GM18508 (cell line): ENCODE data around the gene CFHR3.
"Not testable (repeated sequence)": the region's sequence is repeated elsewhere in the genome, so short reads cannot be mapped to it uniquely, and the experiment has no call there.

Experiments used
- ATAC-seq: cut with Tn5 transposase; IDR thresholded peaks from one replicate; pipeline ENCODE4 v1.9.1; 2021; ENCODE audit warnings: moderate number of reproducible peaks; ENCODE audit not compliant: insufficient read depth, unreplicated experiment

The CFHR3 gene

GRCh38 chr1:196774603-196775002 lies at the start of gene CFHR3:
TSS of gene CFHR3 (plus strand) at chr1:196774840. CDS start at chr1:196774887, 47 bp downstream.
- ATAC-seq = peak; percentile 85

DNA sequence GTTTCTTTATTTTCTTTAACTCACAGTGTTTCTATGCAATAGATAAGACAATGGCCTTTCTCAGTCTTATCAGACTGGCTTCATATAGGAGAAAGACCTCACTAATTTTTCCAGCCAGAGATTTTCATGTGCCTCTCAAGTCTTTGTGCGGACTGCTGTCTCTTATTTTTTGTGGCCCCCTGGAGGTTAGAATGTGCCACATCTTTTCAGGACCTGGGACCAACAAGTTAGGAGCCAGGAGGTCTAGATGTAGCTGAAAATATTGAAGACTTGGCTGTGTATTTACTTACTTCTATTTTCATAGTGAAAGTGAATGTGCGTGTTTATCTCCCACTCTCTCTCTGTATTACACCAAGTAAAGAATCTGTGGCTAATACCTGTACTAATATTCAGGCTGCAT lies 42.1 kb upstream of the CFHR3 start:
- no peak for ATAC-seq

DNA sequence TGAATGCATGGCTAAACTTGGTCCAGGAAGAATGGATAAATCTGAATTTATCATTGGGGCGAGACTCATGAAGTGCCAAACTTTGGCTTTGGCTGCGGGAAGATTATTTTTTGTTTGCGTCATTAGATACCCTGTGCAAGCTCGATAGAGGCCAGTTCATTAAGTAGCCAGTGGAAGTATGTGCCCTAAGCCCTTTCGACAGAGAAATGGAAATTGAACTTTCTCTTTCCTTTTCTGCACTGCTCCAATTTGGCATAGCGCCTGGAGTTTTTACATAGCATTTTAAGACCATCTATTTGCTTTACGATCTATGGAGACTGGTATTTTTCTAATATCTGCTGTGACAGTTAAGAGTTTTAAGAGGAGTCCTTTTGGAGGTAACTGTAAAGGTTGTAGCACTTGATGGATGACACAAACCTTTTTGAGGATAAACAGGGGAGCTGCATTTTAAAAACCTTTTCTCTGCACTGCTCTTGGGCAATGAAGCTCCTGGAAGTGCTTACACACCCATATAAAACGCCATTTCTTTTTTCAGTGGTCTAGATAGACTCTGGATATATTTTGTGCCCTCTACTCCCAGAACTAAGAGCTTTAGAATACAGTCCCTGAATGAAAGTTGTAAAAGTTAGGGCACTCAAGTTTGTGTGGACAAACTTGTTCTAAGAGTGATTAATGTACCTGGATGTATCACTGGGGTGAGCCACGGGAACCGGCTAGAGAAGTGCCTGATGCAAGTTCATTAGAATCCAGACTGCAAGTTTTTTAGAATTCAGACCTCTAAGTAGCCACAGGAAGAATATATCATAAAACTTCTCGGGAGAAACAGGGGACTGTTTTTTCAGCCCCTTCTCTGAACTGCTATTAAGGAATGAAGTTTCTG lies 41.3 kb upstream of the CFHR3 start:
- ATAC-seq = no peak

DNA sequence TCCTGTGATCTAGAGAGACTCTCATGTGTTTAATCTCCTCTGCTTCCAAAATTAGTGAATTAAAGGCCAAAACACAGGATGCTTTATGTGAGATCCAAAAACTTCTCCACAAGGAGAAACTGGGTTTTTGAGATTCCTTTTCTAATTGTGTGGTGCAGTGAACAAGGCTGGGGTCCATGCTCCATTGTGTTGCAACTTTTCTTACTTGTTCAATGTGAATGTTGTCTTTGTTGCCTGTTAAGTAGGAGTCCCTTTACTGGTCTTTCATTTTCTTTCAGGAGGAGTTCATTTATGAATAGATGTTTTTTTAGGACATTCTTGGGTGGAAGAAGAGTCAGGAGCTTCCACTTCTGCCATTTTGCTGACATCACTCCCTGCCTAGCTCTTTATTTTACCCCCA lies 40.6 kb upstream of the CFHR3 start:
- ATAC-seq = no peak

- ATAC-seq = no peak
These were observed 40.2 kb upstream of the CFHR3 start for GRCh38 chr1:196734460-196734859.

DNA sequence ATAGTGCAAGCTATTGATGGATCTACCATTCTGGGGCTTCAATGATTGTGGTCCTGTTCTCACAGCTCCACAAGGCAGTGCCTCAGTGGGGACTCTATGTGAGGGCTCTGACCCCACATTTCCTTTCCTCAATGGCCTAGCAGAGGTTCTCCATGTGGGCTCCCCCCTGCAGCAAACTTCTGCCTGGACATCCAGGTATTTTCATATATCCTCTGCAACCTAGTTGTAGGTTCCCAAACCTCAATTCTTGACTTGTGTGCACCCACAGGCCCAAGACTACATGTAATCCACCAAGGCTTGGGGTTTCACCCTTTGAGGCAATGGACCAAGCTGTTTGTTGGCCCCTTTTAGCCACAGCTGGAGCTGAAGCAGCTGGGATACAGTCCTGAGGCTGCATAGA lies 35.9 kb upstream of the CFHR3 start:
- ATAC-seq = no peak

GRCh38 chr1:196743244-196743643 lies 31.4 kb upstream of the CFHR3 start:
- ATAC-seq = peak; percentile 80

GRCh38 chr1:196765019-196765740 lies 9.5 kb upstream of the CFHR3 start:
- peak; percentile 75 for ATAC-seq

GRCh38 chr1:196769823-196770222 lies 4.8 kb upstream of the CFHR3 start:
- ATAC-seq = not testable (repeated sequence)

DNA sequence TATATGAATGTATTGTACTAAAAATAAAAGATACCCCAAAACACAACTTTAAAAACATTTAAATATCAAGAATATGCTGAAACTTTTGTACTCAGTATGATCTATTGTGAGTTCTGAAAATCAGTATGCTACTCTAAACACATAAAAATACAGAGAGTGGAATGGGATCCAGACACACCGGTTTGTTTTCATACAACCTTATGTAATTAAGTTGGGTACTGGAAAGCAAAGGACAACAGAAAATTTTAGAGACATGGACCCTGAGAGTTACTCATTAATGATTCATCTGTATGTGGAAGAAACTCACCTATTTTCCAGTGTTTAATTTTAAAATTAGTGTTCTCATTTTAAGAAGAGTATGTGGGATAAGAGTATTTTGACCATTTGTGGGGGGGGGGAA lies 927 bp upstream of the CFHR3 start:
- no peak for ATAC-seq

DNA sequence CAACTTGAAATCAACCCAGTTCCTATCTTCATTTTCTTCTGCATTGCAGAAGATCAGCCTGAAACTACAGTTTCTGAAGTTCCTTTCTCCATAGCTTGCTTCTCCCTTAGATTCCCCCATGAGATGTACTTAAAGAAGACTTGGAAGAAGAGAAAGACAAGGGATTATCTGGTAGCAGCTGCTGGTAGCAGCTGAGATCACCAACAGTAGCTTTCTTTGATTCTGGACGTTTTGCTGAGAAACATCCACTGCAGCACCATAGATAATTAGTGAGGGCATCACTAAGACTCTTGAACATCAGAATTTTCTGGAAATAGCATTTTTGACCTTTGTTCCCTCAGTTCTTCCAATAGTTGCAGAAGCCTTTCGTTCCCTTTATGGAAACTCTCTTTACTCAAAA lies 465 bp upstream of the CFHR3 start:
- no peak for ATAC-seq

DNA sequence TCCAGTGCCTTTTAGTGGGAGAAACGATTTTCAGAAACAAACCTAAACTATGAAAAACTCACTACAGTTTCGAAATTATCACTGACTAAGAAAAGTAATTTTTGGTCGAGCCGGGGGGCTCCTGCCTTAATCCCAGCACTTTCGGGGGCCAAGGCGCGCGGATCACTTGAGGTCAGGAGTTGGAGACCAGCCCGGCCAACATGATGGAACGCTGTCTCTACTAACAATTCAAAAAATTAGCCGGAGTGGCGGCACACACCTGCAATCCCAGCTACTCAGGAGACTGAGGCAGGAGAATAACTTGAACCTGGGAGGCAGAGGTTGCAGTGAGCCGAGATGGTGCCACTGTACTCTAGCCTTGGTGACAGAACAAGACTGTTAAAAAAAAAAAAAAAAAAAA lies 3.0 kb downstream of the CFHR3 start:
- no peak for ATAC-seq

DNA sequence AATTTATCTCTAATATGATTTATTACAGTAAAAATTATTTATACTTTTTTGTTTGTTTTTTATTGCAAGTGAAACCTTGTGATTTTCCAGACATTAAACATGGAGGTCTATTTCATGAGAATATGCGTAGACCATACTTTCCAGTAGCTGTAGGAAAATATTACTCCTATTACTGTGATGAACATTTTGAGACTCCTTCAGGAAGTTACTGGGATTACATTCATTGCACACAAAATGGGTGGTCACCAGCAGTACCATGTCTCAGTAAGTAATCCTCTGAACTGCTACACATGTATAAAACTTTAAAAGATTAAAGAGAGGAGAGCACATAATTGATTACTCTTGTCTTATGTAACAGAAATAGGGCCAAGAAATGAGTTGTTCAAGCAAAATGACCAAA lies 4.5 kb downstream of the CFHR3 start:
- no peak for ATAC-seq

GRCh38 chr1:196791252-196791651 lies 16.6 kb downstream of the CFHR3 start:
- ATAC-seq = not testable (repeated sequence)

GRCh38 chr1:196794103-196794502 lies 19.5 kb downstream of the CFHR3 start:
- not testable (repeated sequence) for ATAC-seq

DNA sequence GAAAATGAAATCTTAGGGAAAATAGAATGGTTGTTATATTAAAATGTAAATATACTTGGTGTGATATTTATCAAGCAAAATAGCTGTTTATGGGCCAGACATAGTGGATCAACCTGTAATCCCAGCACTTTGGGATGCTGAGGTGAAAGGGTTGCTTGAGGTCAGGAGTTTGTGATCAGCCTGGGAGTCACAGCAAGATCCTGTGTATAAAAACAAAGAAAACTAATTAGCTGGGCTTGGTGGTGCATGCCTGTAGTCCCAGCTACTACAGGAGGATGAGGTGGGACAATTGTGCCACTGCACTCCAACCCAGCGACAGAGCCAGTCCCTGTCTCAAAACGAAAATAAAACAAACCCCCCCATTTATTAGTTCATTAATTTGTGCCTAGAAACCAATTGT lies 23.3 kb downstream of the CFHR3 start:
- ATAC-seq = no peak

GRCh38 chr1:196801920-196802319 lies 27.3 kb downstream of the CFHR3 start:
- not testable (repeated sequence) for ATAC-seq

DNA sequence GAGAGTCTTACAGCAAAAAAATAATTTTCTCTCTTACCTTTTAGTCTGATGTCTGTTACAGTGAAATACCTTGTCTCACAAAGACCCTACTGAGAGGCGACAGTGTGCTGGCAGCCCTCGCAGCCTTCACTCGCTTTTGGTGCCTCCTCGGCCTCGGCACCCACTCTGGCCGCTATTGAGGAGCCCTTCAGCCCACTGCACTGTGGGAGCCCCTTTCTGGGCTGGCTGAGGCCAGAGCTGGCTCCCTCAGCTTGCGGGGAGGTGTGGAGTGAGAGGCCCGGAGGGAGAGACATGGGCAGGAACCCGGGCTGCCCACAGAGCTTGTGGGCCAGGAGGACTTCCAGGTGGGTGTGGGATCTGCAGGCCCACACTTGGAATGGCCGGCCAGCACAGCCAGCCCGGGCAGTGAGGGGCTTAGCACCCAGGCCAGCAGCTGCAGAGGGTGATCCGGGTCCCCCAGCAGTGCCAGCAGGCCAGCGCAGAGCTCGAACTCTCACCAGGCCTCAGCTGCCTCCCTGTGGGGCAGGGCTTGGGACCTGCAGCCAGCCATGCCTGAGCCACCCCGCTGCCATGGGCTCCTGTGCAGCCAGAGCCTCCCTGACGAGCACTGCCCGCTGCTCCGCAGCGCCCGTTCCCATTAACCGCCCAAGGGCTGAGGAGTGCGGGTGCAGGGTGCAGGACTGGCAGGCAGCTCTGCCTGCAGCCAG lies 34.0 kb downstream of the CFHR3 start:
- ATAC-seq = no peak

DNA sequence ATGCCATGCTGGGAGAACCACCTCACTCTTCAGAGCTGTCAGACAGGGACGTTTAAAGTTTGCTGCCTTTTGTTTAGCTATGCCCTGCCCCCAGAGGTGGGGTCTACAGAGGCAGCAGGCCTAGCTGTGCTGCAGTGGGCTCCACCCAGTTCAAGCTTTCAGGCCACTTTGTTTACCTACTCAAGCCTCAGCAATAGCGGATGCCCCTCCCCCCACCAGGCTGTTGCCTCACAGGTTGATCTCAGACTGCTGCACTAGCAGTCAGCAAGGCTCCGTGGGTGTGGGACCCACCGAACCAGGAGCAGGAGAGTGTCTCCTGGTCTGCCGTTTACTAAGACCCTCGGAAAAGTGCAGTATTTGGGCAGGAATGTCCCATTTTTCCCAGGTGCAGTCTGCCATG lies 42.8 kb downstream of the CFHR3 start:
- not testable (repeated sequence) for ATAC-seq

DNA sequence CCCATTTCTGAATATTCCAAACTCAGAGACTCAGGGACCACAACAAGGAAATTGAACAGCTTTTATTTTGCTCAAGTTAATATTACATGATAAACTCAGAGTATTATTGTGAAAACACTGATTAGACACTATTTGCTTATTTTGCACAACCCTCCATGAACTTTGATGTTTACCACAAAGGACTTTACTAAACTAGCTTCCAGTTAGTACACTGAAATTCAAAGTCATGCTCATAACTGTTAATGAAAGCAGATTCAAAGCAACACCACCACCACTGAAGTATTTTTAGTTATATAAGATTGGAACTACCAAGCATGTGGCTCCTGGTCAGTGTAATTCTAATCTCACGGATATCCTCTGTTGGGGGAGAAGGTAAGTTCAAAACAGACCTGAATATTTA lies 44.9 kb downstream of the CFHR3 start, which contains the start of gene CFHR1:
Gene CFHR1 (plus strand): TSS at position 201 of the 400 bp plus-strand sequence. CDS start 114 bp downstream, at position 315.
- not testable (repeated sequence) for ATAC-seq

GRCh38 chr1:196827860-196828259 lies 53.2 kb downstream of the CFHR3 start:
- peak; percentile 96 for ATAC-seq
